HepG2 (cell line): ENCODE results near the gene CARD19. TPM values are rescaled to one million over a fixed set of nuclear protein-coding genes. Genes with fewer than 3 reads are reported as not detected.

Experiments
- ATAC-seq: fragments of 200-7000 bp; cut with Tn5 transposase; 3 replicates; pipeline ENCODE4 v1.9.1; 2020; ENCODE audit warnings: mild to moderate bottlenecking, moderate library complexity
- BruUV-seq: library from RNA; stranded (reverse); fragments of 400-500 nt; replicated peaks from 2 replicates; lab custom pipeline; 2021; lab: Mats Ljungman, UMichigan
- CTCF ChIA-PET: fragments of 300-600 bp; formaldehyde crosslinking; extraction: SDS; loops from one replicate; lab custom pipeline; 2021; ENCODE audit warnings: low total read pairs, inconsistent platforms, low intra/inter-chr PET ratio; lab: Yijun Ruan, JAX
- POLR2A ChIA-PET: fragments of 350-600 bp; sonication (Branson Sonifier 250); formaldehyde crosslinking; loops from one replicate; lab custom pipeline; 2020; ENCODE audit warnings: antibody characterized with exemption, inconsistent platforms; lab: Yijun Ruan, JAX
- DNase-seq: peaks from one replicate; pipeline ENCODE4 v3.0.0-alpha.2; 2015; ENCODE audit warnings: low spot score
- FAIRE-seq: peaks from 3 replicates; lab custom pipeline; 2011; peaks lifted over from hg19 to GRCh38; lab: Jason Lieb, UNC
- H2AFZ ChIP-seq: one replicate; pipeline ENCODE4 v1.6.1; 2011; ENCODE audit warnings: low read length, inconsistent platforms
- H3K27ac ChIP-seq: fragments of 300-600 bp; 3 replicates; pipeline ENCODE4 v1.8.0; 2011; ENCODE audit warnings: mixed run types, mild to moderate bottlenecking, mixed read lengths, low read length, inconsistent platforms; ENCODE audit not compliant: insufficient read depth; ENCODE audit errors: extremely low read length
- H3K27me3 ChIP-seq, 2 experiments: fragments of 200-600 bp in 1 of 2; 2 replicates in 1 of 2; 3 replicates in 1 of 2; pipeline versions ENCODE4 v1.6.0 to v1.8.0; 2011; ENCODE audit warnings: low read length in 2 of 2, mild to moderate bottlenecking in 2 of 2, moderate library complexity in 2 of 2, inconsistent platforms in 1 of 2; ENCODE audit not compliant: insufficient read depth in 2 of 2, control insufficient read depth in 1 of 2
- H3K36me3 ChIP-seq, 2 experiments: fragments of 200-600 bp in 1 of 2; replicated peaks in 1 of 2; 2 replicates in 1 of 2; 3 replicates in 1 of 2; pipeline versions ENCODE4 v1.5.1 to v1.8.0; 2011; ENCODE audit warnings: low read length in 2 of 2, inconsistent platforms in 1 of 2; ENCODE audit not compliant: insufficient read depth in 2 of 2, control insufficient read depth in 1 of 2
- H3K4me1 ChIP-seq: 2 replicates; pipeline ENCODE4 v1.5.1; 2012; ENCODE audit warnings: low read length, inconsistent platforms; ENCODE audit not compliant: insufficient read depth
- H3K4me2 ChIP-seq: 2 replicates; pipeline ENCODE4 v1.6.0; 2011; ENCODE audit warnings: low read depth, low read length, inconsistent platforms
- H3K4me3 ChIP-seq, 3 experiments: fragments of 200-600 bp in 1 of 3; sonication (generic), shearing (Covaris generic) in 1 of 3; replicated peaks in 1 of 3; 2 replicates each; pipeline ENCODE4 v1.5.1; 2011 to 2016; ENCODE audit warnings: low read length in 3 of 3, inconsistent platforms in 2 of 3, low read depth in 2 of 3, mild to moderate bottlenecking in 2 of 3, control low read depth in 1 of 3, mixed read lengths in 1 of 3; ENCODE audit not compliant: insufficient read depth in 1 of 3
- H3K79me2 ChIP-seq: one replicate; pipeline ENCODE4 v1.6.1; 2011; ENCODE audit warnings: low read length, inconsistent platforms; ENCODE audit not compliant: insufficient read depth
- H3K9ac ChIP-seq: 2 replicates; pipeline ENCODE4 v1.6.0; 2011; ENCODE audit warnings: mild to moderate bottlenecking, low read depth, low read length, inconsistent platforms; ENCODE audit not compliant: insufficient read depth
- H3K9me3 ChIP-seq: 2 replicates; pipeline ENCODE4 v1.5.1; 2012; ENCODE audit warnings: mild to moderate bottlenecking, low read length
- H4K20me1 ChIP-seq: 2 replicates; pipeline ENCODE4 v1.6.0; 2011; ENCODE audit warnings: inconsistent platforms, mild to moderate bottlenecking, low read length, moderate library complexity; ENCODE audit not compliant: insufficient read depth
- AGO2 ChIP-seq: fragments of 200-400 bp; formaldehyde crosslinking; optimal IDR thresholded peaks from 2 replicates; pipeline ENCODE3; 2017; ENCODE audit warnings: mild to moderate bottlenecking, low read depth, low read length, moderate library complexity
- CENPX ChIP-seq: sonication (generic); formaldehyde crosslinking; IDR thresholded peaks from 2 replicates; pipeline ENCODE4 v1.9.0; 2021; ENCODE audit warnings: mild to moderate bottlenecking, missing genetic modification reagents, moderate library complexity
- HBP1 ChIP-seq: IDR thresholded peaks from 2 replicates; pipeline ENCODE4 v1.6.1; 2016; ENCODE audit warnings: low read depth, control low read depth
- IRF1 ChIP-seq: sonication (generic); formaldehyde crosslinking; IDR thresholded peaks from 2 replicates; pipeline ENCODE4 v1.4.0; 2020; ENCODE audit warnings: low read depth, mild to moderate bottlenecking, missing genetic modification reagents
- MEIS2 ChIP-seq: sonication (generic); formaldehyde crosslinking; IDR thresholded peaks from 2 replicates; pipeline ENCODE4 v1.9.0; 2021; ENCODE audit warnings: mild to moderate bottlenecking, missing genetic modification reagents
- NR3C1 ChIP-seq: sonication (generic); formaldehyde crosslinking; IDR thresholded peaks from 2 replicates; pipeline ENCODE4 v1.4.0; 2020; ENCODE audit warnings: missing genetic modification reagents
- SOX13 ChIP-seq, 3 experiments: fragments of 450-650 bp in 1 of 3; sonication (generic) in 1 of 3; formaldehyde crosslinking in 1 of 3; IDR thresholded peaks in 2 of 3; conservative IDR thresholded peaks in 1 of 3; 2 replicates each; pipeline versions ENCODE4 v1.5.0 to v1.6.1; 2016 to 2020; ENCODE audit warnings: antibody characterized with exemption in 1 of 3, mild to moderate bottlenecking in 1 of 3, missing compliant biosample characterization in 1 of 3, missing genetic modification reagents in 1 of 3, moderate library complexity in 1 of 3
- ZKSCAN1 ChIP-seq: fragments of 150-350 bp; IDR thresholded peaks from 2 replicates; pipeline ENCODE4 v1.6.1; 2014; ENCODE audit warnings: low read length
- WGBS: methylation state at CpG from one replicate; pipeline ENCODE4 v1.1.6; 2017; ENCODE audit warnings: low lambda C conversion rate; 5-methylcytosine and 5-hydroxymethylcytosine counted together
- in situ Hi-C: cut with HindIII; loops from 2 replicates; pipeline ENCODE4 v1.10.0; 2017; ENCODE audit warnings: low pct_unique_long_range_greater_than_20kb; ENCODE audit not compliant: extremely low pct_ligation_motif_present
- intact Hi-C: fragments of 100-400 bp; cut with micrococcal nuclease; formaldehyde crosslinking; loops from one replicate; pipeline ENCODE4 v1.10.0; 2022; ENCODE audit not compliant: unreplicated experiment
- polyA plus RNA-seq, 8 experiments: library from polyadenylated mRNA; depleted of rRNA in 3 of 8; stranded (reverse) in 7 of 8; unstranded in 1 of 8; fragments of >200 nt; fragmentation: Illumina TruSeq in 4 of 8; extraction: Trizol in 4 of 8; gene quantifications; 2 replicates each; pipeline versions ENCODE4 v1.2.1 to v1.2.3, GENCODE V29; 2011 to 2016; ENCODE audit warnings: low read depth in 4 of 8, missing spikeins in 1 of 8, mixed read lengths in 1 of 8; ENCODE audit not compliant: insufficient read depth in 1 of 8
- total RNA-seq, 5 experiments: library from RNA; depleted of rRNA; stranded (reverse); fragments of >200 nt; fragmentation: Illumina TruSeq; extraction: Trizol; gene quantifications; 2 replicates each; pipeline ENCODE4 v1.2.3, GENCODE V29; 2016; ENCODE audit warnings: low read depth in 1 of 5

CARD19 gene
- total and polyA plus RNA-seq, 2 of the 13 experiments (the other 11 are each of a cell fraction or from before 2014, with no cell fraction given): 18.4 to 47.2 TPM

GRCh38 chr9:93129691-93130500 lies 33.9 kb downstream of the CARD19 start:
- H3K27ac ChIP-seq: peak overlapping the region; percentile 5
- FAIRE-seq: no peak
- peak overlapping the region; percentile 1; the same call in 1 of the 2 replicates for H3K4me2 ChIP-seq
- H3K9me3 ChIP-seq: no peaks in the 10 kb centered on the region
- ATAC-seq: no peak
- in situ Hi-C loops: no loop called here
- POLR2A ChIA-PET: interaction anchor here (0.6 to 7.5 kb wide), 6 partner anchors 10 to 669 kb away, joined by 3 to 195 read pairs (median 3); no protein-coding TSS in a partner anchor
- no peak overlapping the region for H2AFZ ChIP-seq
- peaks cover 18 to 20% of the 10 kb centered on the region in 2 experiments; a peak in 4 of 5 replicates for H3K36me3 ChIP-seq
- H4K20me1 ChIP-seq: no peaks in the 10 kb centered on the region
- peaks cover 76% of the 10 kb centered on the region for H3K4me1 ChIP-seq
- no peak overlapping the region for H3K4me3 ChIP-seq
- no peaks in the 10 kb centered on the region; a peak in 1 of 5 replicates for H3K27me3 ChIP-seq
- CTCF ChIA-PET: no interaction called here
- no peak for TF ChIP-seq ZKSCAN1
- TF ChIP-seq AGO2: peak; percentile 54
- no peak for TF ChIP-seq IRF1 (CRISPR knock-in tag)
- no peak for TF ChIP-seq NR3C1 (CRISPR knock-in tag)
- intact Hi-C loops: no loop called here
- peaks cover 74% of the 10 kb centered on the region for H3K79me2 ChIP-seq
- 0 out of 2 replicates have a peak overlapping the region, but pooled peaks have one; percentile 13 for H3K9ac ChIP-seq
- no peak for DNase-seq
- WGBS: no CpG with 5 or more reads among the region's 11 CpGs
- BruUV-seq: no TSS peak

- DNase-seq (no peak), FAIRE-seq (no peak), ATAC-seq (no peak)
- peak overlapping the region; percentile 99 for H3K27ac ChIP-seq
- peak overlapping the region; percentile 98 for H3K4me2 ChIP-seq
- no peaks in the 10 kb centered on the region for H4K20me1 ChIP-seq
- H3K4me1 ChIP-seq: peaks cover 84% of the 10 kb centered on the region
- 100% methylated on average over 3 of the region's 15 CpGs for WGBS
- in situ Hi-C loops: no loop called here
- POLR2A ChIA-PET: interaction anchor here (1.5 to 7.5 kb wide), 2 partner anchors 9 to 13 kb away, joined by 3 to 195 read pairs; no protein-coding TSS in a partner anchor
- CTCF ChIA-PET: no interaction called here
- H2AFZ ChIP-seq: no peak overlapping the region
- no peak overlapping the region; the same call in 1 of the 2 replicates for H3K9ac ChIP-seq
- H3K27me3 ChIP-seq: no peaks in the 10 kb centered on the region; a peak in 1 of 5 replicates
- H3K79me2 ChIP-seq: peaks cover 74% of the 10 kb centered on the region
- intact Hi-C loops: no loop called here
- H3K4me3 ChIP-seq: peak overlapping the region in 1 of 3 experiments; percentile 1; a peak in 1 of 6 replicates
- no peaks in the 10 kb centered on the region for H3K9me3 ChIP-seq
- no TSS peak for BruUV-seq
- peaks cover 10% of the 10 kb centered on the region in 2 experiments; a peak in 3 of 5 replicates for H3K36me3 ChIP-seq
- TF ChIP-seq MEIS2 (CRISPR knock-in tag) (no peak), SOX13 (IDR thresholded peaks at IDR 0.05) (no peak), SOX13 (CRISPR knock-in tag; conservative IDR thresholded peaks at IDR 0.05 in 1 of 2, IDR thresholded peaks at IDR 0.05 in 1 of 2) (no peak), CENPX (no peak), HBP1 (CRISPR knock-in tag) (no peak)
These were observed 35.0 kb downstream of the CARD19 start for GRCh38 chr9:93130861-93131481.
